Tibial nerve (tissue), 4 donors: Measurements from ENCODE around the gene ZNF574. TPM values are rescaled to one million over a fixed set of nuclear protein-coding genes. Genes with fewer than 3 reads are reported as not detected.

ENCODE experiments used
- DNase-seq, 2 donors: peaks; one replicate each; pipeline ENCODE4 v3.0.0-alpha.2; 2019; ENCODE audit warnings: low spot score in 2 of 2
- H3K27ac ChIP-seq, 4 donors: fragments of 200-600 bp; sonication (generic) in 3 of 4; one replicate each; pipeline ENCODE4 v1.5.1; 2017 to 2019; ENCODE audit warnings: mild to moderate bottlenecking in 1 of 4
- H3K27me3 ChIP-seq, 2 donors: fragments of 200-600 bp; sonication (generic) in 1 of 2; one replicate each; pipeline versions ENCODE4 v1.5.1 to v1.6.0; 2017 to 2019
- H3K36me3 ChIP-seq, 3 donors: fragments of 200-600 bp; sonication (generic); one replicate each; pipeline ENCODE4 v1.5.1; 2018 to 2019
- H3K4me1 ChIP-seq, 4 donors: fragments of 200-600 bp; sonication (generic) in 3 of 4; one replicate each; pipeline ENCODE4 v1.5.1; 2017 to 2019
- H3K4me3 ChIP-seq, 4 donors: fragments of 200-600 bp; sonication (generic) in 3 of 4; one replicate each; pipeline ENCODE4 v1.5.1; 2017 to 2019; ENCODE audit warnings: mild to moderate bottlenecking in 1 of 4, moderate library complexity in 1 of 4
- H3K9me3 ChIP-seq, 4 donors: fragments of 200-600 bp; sonication (generic) in 3 of 4; one replicate each; pipeline ENCODE4 v1.5.1; 2017 to 2019
- EP300 ChIP-seq, 2 donors: sonication (generic); formaldehyde crosslinking; IDR thresholded peaks; one replicate each; pipeline ENCODE4 v1.6.1; 2017; ENCODE audit warnings: antibody characterized with exemption in 2 of 2, mild to moderate bottlenecking in 1 of 2
- POLR2A ChIP-seq, 2 donors: fragments of 450-650 bp; IDR thresholded peaks; one replicate each; pipeline ENCODE4 v1.6.1; 2017; ENCODE audit warnings: antibody characterized with exemption in 2 of 2, mild to moderate bottlenecking in 2 of 2, moderate library complexity in 2 of 2
- WGBS, 2 donors: methylation state at CpG; one replicate each; pipeline ENCODE4 v1.1.5; 2018; 5-methylcytosine and 5-hydroxymethylcytosine counted together
- total RNA-seq, 4 donors: library from RNA; depleted of rRNA; stranded (reverse); fragments of >200 nt; gene quantifications; one replicate each; pipeline ENCODE4 v1.1.0, GENCODE V29; 2016
- TF ChIP-seq, protein P1 (sequence below), 5 experiments: fragments of 200-600 bp in 3 of 5; fragments of 450-650 bp in 2 of 5; sonication (generic) in 3 of 5; IDR thresholded peaks; one replicate each; pipeline ENCODE4 v1.5.1; 2016 to 2019; ENCODE audit warnings: antibody characterized with exemption in 5 of 5, mild to moderate bottlenecking in 3 of 5, moderate library complexity in 2 of 5

The ZNF574 gene
- total RNA-seq, 4 donors from 2014 or later: 14.3 to 22.2 (median 17.5) TPM

DNA sequence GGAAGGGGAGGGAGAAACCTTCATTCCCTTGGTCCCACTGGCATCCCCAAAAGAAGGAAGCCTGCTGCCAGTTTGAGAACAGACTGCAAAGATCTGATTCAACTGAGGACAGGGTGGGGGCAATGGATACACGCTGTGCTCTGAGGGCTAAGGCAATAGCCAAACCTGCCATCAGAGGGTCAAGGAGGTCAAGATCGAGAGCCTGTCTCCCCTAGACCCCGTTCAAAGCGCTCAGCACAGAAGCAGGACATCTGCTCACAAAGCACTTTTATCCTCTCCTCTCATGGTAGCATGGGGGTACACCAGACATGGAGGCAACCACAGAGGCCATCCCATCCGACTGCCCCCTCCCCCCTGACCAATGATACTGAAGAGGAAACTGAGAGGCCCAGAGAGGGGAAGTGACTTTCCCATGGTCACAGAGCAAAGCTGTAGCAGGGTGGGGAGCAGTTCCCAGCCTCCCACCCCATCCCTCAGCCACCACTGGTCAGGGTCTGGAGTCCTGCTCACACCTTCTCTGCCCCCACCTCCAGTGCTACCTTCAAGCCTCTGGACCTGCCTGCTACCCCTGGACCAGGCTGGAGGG is 45.2 kb downstream of the ZNF574 start:
- Histone ChIP-seq H3K9me3 (no peaks in the 10 kb centered on the region), H3K4me3 (no peak overlapping the region), H3K36me3 (no peaks in the 10 kb centered on the region), H3K27ac (peak overlapping the region in 1 of 4 donors; percentile 6), H3K4me1 (peaks cover 0 to 26% (median 5%) of the 10 kb centered on the region in 4 donors), H3K27me3 (peaks cover 0 to 13% of the 10 kb centered on the region in 2 donors)
- no peak for DNase-seq
- TF ChIP-seq POLR2A (IDR thresholded peaks at IDR 0.05) (no peak), EP300 (IDR thresholded peaks at IDR 0.05) (no peak)
- TF ChIP-seq, protein P1, sequence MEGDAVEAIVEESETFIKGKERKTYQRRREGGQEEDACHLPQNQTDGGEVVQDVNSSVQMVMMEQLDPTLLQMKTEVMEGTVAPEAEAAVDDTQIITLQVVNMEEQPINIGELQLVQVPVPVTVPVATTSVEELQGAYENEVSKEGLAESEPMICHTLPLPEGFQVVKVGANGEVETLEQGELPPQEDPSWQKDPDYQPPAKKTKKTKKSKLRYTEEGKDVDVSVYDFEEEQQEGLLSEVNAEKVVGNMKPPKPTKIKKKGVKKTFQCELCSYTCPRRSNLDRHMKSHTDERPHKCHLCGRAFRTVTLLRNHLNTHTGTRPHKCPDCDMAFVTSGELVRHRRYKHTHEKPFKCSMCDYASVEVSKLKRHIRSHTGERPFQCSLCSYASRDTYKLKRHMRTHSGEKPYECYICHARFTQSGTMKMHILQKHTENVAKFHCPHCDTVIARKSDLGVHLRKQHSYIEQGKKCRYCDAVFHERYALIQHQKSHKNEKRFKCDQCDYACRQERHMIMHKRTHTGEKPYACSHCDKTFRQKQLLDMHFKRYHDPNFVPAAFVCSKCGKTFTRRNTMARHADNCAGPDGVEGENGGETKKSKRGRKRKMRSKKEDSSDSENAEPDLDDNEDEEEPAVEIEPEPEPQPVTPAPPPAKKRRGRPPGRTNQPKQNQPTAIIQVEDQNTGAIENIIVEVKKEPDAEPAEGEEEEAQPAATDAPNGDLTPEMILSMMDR (IDR thresholded peaks at IDR 0.05): no peak
- 32 to 40% methylated on average over 5 of the region's 5 CpGs for WGBS, 2 donors

DNA sequence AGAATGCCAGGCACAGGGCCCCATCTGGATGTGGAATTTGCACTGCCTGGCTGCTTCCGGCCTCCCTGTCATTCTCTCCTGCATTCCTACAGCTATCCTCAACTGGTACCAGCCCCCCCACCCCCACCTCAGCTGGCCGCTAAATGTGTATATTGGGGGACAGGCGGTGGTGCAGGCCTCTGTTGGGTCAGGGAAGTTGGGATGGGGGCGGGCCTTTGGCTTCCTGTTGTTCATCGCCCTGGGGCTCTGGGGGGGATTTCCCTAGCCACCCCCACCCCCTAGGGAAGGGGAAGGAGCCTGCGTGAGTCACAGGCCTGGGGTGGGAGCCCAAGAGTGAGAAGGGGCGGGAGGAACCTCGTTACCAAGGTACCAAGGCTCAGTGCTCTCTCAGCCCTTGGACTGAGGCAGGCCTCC is 45.7 kb downstream of the ZNF574 start:
- WGBS, 2 donors: 23 to 30% methylated on average over 7 to 8 of the region's 8 CpGs
- no peak overlapping the region for H3K4me3 ChIP-seq
- H3K4me1 ChIP-seq: peaks cover 0 to 26% (median 5%) of the 10 kb centered on the region in 4 donors
- TF ChIP-seq, protein P1 (IDR thresholded peaks at IDR 0.05): no peak
- TF ChIP-seq EP300 (IDR thresholded peaks at IDR 0.05) (no peak), POLR2A (IDR thresholded peaks at IDR 0.05) (no peak)
- no peaks in the 10 kb centered on the region for H3K9me3 ChIP-seq
- H3K27me3 ChIP-seq: peaks cover 0 to 13% of the 10 kb centered on the region in 2 donors
- peak overlapping the region in 1 of 4 donors; percentile 6 for H3K27ac ChIP-seq
- H3K36me3 ChIP-seq: no peaks in the 10 kb centered on the region
- DNase-seq: peak in 1 of 2 donors; percentile 33

DNA sequence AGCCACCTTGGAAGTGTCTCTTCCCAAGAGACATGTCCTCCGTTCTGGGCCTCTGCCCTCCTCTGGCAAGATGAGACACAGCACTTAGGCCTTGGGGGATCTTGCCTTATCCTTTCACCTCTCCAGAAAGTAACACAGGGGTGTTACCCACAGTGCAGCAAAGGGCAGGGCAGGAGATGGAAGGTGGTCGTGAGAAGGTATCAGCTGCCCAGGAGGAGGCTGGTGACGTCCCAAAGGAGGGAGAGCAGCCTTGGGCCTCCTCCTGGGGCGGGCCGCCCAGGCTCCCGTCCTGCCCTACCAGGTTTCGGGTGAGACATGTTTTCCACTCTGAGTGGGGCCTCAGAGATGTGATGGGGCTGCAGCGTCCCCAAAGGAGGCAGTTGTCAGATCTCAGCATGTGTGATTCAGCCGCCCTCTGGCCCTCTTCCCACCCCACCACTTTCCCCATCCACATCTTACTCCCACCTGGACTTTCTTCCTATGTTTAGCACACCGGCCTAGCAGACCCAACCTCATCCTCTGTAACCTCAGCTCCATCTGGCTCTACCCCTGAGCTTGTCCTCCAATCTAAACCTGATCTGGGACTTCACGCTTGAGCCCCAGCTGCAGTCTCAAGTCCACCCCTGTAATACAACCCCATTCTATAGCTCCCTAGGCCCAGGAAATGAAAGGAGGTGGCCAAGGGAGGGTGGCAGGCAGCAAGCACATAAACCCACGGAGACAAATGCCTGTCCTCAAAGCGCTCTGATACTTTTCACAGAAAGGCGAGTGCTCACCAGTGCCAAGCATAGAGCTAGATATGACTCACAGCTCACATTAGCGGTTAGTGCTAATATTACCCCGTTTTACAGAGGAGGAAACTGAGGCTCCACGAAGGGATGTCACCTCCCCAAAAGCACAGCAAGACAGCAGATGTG is 47.0 kb downstream of the ZNF574 start:
- peaks cover 0 to 26% (median 5%) of the 10 kb centered on the region in 4 donors for H3K4me1 ChIP-seq
- peak overlapping the region in 1 of 4 donors; percentile 74 for H3K27ac ChIP-seq
- no peak for TF ChIP-seq EP300 (IDR thresholded peaks at IDR 0.05)
- no peak for TF ChIP-seq POLR2A (IDR thresholded peaks at IDR 0.05)
- TF ChIP-seq, protein P1 (IDR thresholded peaks at IDR 0.05): no peak
- H3K4me3 ChIP-seq: no peak overlapping the region
- WGBS, 2 donors: 74 to 76% methylated on average over 17 of the region's 17 CpGs
- peaks cover 0 to 13% of the 10 kb centered on the region in 2 donors for H3K27me3 ChIP-seq
- H3K36me3 ChIP-seq: no peaks in the 10 kb centered on the region
- DNase-seq: no peak
- H3K9me3 ChIP-seq: no peaks in the 10 kb centered on the region

DNA sequence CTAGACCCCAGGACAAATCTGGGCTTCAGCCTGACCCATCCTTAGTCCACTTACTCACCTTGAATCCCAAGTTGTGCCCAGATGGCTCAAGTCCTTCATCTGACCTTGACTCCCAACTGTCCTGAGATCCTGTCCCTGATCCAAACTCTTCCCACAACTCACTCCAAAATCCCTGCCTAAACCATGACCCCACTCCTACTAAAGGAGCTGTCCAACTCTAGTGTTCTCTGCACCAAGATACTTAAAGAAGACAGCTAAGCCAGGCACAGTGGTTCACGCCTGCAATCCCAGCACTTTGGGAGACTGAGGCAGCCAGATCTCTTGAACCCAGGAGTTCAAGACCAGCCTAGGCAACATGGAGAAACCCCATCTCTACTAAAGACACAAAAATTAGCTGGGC is 47.8 kb downstream of the ZNF574 start:
- no peak for DNase-seq
- no peaks in the 10 kb centered on the region for H3K36me3 ChIP-seq
- 96 to 100% methylated on average over 1 of the region's 1 CpG for WGBS, 2 donors

More for the DNA sequence above, 47.8 kb downstream of the ZNF574 start:
- Histone ChIP-seq H3K9me3 (no peaks in the 10 kb centered on the region), H3K27me3 (peaks cover 0 to 13% of the 10 kb centered on the region in 2 donors), H3K4me3 (no peak overlapping the region), H3K4me1 (peaks cover 0 to 26% (median 5%) of the 10 kb centered on the region in 4 donors), H3K27ac (peak overlapping the region in 1 of 4 donors; percentile 74)
- TF ChIP-seq, protein P1 (IDR thresholded peaks at IDR 0.05): no peak
- TF ChIP-seq EP300 (IDR thresholded peaks at IDR 0.05) (no peak), POLR2A (IDR thresholded peaks at IDR 0.05) (no peak)
